Natural killer cell treated with Interleukin-12 subunit alpha and Interleukin-12 subunit beta and Interleukin-15 and Interleukin-18, amount 100 ng/mL, for 72 hours (primary cell): Measurements from ENCODE around the gene RNASE8. TPM values are rescaled to one million over a fixed set of nuclear protein-coding genes. Genes with fewer than 3 reads are reported as not detected.

ENCODE experiments used
- ATAC-seq, 2 donors: fragments of 150-1000 bp; cut with Tn5 transposase in 1 of 2; sonication (Bioruptor Pico), chemical (Tn5 transposase) in 1 of 2; 2 replicates each; pipeline ENCODE4 v1.10.0; 2021
- DNase-seq: peaks from one replicate; pipeline ENCODE4 v3.0.0; 2022; ENCODE audit warnings: low spot score
- H3K27ac Mint-ChIP-seq, 2 donors: 1 replicate in 1 of 2; 2 replicates in 1 of 2; pipeline ENCODE4 v1.8.0; 2022; ENCODE audit warnings: mixed read lengths in 2 of 2, mild to moderate bottlenecking in 1 of 2, moderate library complexity in 1 of 2
- H3K27me3 Mint-ChIP-seq, 2 donors: 1 replicate in 1 of 2; 2 replicates in 1 of 2; pipeline ENCODE4 v1.8.0; 2022; ENCODE audit warnings: mixed read lengths in 2 of 2
- H3K36me3 Mint-ChIP-seq: one replicate; pipeline ENCODE4 v1.8.0; 2022; ENCODE audit warnings: mixed read lengths
- H3K4me1 Mint-ChIP-seq, 2 donors: 1 replicate in 1 of 2; 2 replicates in 1 of 2; pipeline ENCODE4 v1.8.0; 2022; ENCODE audit warnings: low read depth in 2 of 2, mixed read lengths in 2 of 2, mild to moderate bottlenecking in 1 of 2
- H3K4me3 Mint-ChIP-seq: one replicate; pipeline ENCODE4 v1.8.0; 2022; ENCODE audit warnings: mixed read lengths
- H3K9me3 Mint-ChIP-seq: 2 replicates; pipeline ENCODE4 v1.8.0; 2022; ENCODE audit warnings: mixed read lengths
- total RNA-seq, 2 donors: library from RNA; stranded (reverse); gene quantifications; one replicate each; pipeline ENCODE4 v1.2.3, GENCODE V29; 2022

Gene RNASE8
- total RNA-seq, 2 donors from 2014 or later = not detected

DNA sequence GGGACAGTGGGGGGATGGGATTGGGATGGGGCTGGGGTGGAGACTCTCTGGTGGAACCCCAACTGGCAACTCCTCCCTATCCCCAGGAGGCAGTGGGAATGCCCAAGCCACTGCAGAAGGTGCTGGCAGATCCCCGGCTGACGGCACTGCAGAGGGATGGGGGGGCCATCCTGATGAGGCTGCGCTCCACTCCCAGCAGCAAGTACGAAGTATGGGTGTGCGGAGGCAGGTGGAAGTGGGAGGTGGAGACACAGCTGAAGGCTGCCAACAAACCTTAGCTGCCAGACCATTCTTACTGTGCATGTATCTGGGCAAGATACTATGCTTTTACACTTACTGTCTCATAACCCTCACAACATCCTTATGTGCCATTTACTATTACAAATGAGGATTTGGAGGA, 20.7 kb downstream of the RNASE8 start:
- no peaks in the 10 kb centered on the region for H3K4me1 Mint-ChIP-seq
- H3K27ac Mint-ChIP-seq = no peak overlapping the region
- H3K4me3 Mint-ChIP-seq = no peak overlapping the region
- no peaks in the 10 kb centered on the region for H3K9me3 Mint-ChIP-seq
- H3K36me3 Mint-ChIP-seq = no peaks in the 10 kb centered on the region
- ATAC-seq (no peak), DNase-seq (no peak)
- peaks cover 5 to 11% of the 10 kb centered on the region in 2 donors for H3K27me3 Mint-ChIP-seq

DNA sequence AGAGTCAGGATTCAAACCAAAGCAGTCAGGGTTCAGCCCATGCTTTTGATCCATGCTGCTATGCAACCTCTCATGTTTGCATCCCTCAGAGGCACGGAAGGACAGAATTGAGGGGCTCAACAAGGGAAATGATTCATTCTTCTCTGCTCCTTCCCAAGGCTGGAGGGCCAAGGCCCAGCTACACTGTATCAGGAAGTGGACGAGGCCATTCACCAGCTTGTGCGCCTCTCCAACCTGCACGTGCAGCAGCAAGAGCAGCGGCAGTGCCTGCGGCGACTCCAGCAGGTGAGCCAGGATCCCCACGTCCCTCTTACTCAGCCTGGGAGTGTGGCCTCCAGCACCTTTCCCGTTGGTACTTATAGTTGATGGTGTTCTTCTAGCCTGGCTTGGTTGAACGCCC, 21.1 kb downstream of the RNASE8 start:
- Mint-ChIP-seq H3K4me3 (no peak overlapping the region), H3K4me1 (no peaks in the 10 kb centered on the region), H3K27me3 (peaks cover under 1 to 6% of the 10 kb centered on the region in 2 donors), H3K36me3 (no peaks in the 10 kb centered on the region), H3K27ac (no peak overlapping the region), H3K9me3 (no peaks in the 10 kb centered on the region)
- ATAC-seq (no peak), DNase-seq (no peak)

DNA sequence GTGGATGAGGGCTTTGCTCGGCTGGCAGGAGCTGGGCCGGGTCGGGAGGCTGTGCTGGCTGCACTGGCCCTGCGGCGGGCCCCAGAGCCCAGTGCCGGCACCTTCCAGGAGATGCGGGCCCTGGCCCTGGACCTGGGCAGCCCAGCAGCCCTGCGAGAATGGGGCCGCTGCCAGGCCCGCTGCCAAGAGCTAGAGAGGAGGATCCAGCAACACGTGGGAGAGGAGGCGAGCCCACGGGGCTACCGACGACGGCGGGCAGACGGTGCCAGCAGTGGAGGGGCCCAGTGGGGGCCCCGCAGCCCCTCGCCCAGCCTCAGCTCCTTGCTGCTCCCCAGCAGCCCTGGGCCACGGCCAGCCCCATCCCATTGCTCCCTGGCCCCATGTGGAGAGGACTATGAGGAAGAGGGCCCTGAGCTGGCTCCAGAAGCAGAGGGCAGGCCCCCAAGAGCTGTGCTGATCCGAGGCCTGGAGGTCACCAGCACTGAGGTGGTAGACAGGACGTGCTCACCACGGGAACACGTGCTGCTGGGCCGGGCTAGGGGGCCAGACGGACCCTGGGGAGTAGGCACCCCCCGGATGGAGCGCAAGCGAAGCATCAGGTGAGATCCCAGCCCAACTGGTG, 24.0 kb downstream of the RNASE8 start:
- Mint-ChIP-seq H3K36me3 (no peaks in the 10 kb centered on the region), H3K4me1 (peaks cover 6 to 7% of the 10 kb centered on the region in 2 donors), H3K4me3 (no peak overlapping the region), H3K9me3 (no peaks in the 10 kb centered on the region), H3K27me3 (peaks cover 0 to 6% of the 10 kb centered on the region in 2 donors), H3K27ac (no peak overlapping the region)
- DNase-seq = no peak
- ATAC-seq = no peak

DNA sequence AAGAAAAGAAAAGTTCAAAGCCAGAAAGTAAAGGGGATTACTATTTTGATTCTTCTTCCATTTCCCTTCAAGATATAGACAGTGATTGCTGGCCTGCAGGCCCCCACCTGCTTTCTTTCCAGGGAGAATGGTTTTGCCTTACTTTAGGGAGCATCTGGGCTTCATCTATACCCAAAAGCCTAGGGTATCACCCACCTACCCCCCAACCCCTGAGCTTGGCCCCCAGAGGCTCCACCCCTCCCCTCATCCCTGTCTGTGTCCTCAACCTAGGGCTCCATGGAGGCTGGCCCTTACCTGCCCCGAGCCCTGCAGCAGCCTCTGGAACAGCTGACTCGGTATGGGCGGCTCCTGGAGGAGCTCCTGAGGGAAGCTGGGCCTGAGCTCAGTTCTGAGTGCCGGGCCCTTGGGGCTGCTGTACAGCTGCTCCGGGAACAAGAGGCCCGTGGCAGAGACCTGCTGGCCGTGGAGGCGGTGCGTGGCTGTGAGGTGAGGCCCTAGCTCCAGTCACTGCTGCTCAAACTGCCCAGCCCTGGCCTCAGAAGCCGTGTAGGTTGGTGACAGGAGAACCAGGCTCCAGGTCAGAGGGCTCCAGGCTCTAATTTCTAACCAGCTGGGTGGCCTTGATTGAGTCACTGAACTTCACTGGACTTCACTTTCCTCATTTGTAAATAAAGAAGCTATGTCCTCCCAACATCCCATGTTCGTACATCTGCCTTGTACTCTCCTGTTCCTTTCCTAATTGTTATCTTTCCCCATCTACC, 26.1 kb downstream of the RNASE8 start:
- Mint-ChIP-seq H3K27ac (no peak overlapping the region), H3K9me3 (no peaks in the 10 kb centered on the region), H3K36me3 (no peaks in the 10 kb centered on the region), H3K4me3 (no peak overlapping the region), H3K27me3 (peaks cover 0 to 6% of the 10 kb centered on the region in 2 donors), H3K4me1 (peaks cover 17% of the 10 kb centered on the region in 2 donors)
- DNase-seq (no peak), ATAC-seq (no peak)

DNA sequence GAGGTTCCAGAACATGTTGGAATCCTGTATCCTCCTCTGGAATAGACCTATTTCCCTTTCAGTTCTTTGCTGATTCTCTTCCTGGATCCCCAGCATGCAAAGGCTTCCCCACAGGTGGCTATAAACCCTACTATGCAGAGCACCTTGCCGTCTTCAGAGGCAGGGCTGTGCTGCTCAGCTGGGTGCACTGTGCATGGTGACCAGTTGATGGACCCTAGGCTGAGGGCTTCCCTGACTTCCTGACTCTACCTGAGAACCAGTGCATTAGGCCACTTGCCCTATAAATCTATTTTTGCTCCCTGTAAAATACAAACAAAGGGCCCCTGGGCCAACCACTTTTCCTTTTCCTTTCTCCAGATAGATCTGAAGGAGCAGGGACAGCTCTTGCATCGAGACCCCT, 26.8 kb downstream of the RNASE8 start:
- Mint-ChIP-seq H3K27me3 (peaks cover 0 to 6% of the 10 kb centered on the region in 2 donors), H3K36me3 (no peaks in the 10 kb centered on the region), H3K9me3 (no peaks in the 10 kb centered on the region), H3K4me3 (no peak overlapping the region), H3K27ac (no peak overlapping the region), H3K4me1 (peaks cover 17% of the 10 kb centered on the region in 2 donors)
- ATAC-seq = no peak
- no peak for DNase-seq

DNA sequence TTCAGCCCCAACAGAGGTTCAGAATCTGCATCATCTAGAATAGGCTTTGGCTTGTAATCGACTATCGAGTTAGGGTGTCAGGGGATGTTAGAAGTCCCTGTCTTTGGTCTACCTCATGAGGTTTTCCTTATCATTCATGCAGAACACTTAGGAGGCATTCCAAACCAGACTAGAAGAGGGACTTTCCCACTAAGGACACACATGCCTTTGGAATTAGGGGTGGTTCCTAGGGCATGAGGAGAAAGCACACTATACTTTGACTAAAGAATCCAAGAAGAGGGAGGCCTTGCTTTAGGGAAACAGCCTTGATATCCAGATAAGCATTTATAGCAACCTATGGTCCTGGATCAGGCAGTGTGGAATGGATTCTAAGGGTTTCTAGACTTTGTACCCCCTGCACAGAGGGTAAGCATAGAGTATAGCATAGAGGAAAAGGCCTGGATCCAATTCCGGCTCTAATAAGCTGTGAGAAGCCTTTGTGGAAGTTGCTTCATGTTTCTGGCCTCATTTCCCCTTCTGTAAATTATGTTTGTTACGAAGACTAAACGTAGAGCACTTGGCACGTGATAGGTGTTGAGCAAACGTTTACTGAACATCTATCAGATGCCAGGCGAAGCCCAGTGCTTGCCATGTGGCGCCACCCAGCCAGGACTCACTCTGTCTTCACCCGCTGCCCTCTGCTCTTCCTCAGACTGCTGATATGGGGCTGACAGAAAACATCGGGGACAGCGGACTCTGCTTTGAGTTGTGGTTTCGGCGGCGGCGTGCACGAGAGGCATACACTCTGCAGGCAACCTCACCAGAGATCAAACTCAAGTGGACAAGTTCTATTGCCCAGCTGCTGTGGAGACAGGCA, 27.6 kb downstream of the RNASE8 start:
- Mint-ChIP-seq H3K36me3 (no peaks in the 10 kb centered on the region), H3K9me3 (no peaks in the 10 kb centered on the region), H3K27me3 (peaks cover 0 to 6% of the 10 kb centered on the region in 2 donors), H3K4me3 (no peak overlapping the region), H3K4me1 (peaks cover 17% of the 10 kb centered on the region in 2 donors), H3K27ac (peak overlapping the region in 1 of 2 donors; percentile 24)
- DNase-seq (no peak), ATAC-seq (no peak)

DNA sequence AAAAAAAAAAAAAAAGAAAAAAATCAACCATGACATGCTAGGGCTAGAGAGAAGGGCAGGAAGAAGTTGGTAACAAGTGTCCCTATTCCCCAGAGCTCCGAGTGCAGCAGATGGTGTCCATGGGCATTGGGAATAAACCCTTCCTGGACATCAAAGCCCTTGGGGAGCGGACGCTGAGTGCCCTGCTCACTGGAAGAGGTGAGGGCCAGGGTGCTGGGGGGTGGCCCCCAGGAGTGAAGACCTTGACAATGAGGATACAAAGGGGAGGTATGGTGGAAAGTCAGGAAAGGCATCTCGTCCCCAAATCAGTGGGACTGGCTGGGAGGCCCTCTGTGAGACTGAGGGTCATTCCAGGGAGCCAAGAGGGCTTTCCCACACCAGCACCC, 29.3 kb downstream of the RNASE8 start:
- peaks cover 17 to 22% of the 10 kb centered on the region in 2 donors for H3K4me1 Mint-ChIP-seq
- peak overlapping the region; percentile 24 to 40 for H3K27ac Mint-ChIP-seq
- ATAC-seq (no peak), DNase-seq (no peak)
- no peaks in the 10 kb centered on the region for H3K9me3 Mint-ChIP-seq
- H3K27me3 Mint-ChIP-seq = peaks cover 0 to 6% of the 10 kb centered on the region in 2 donors
- no peak overlapping the region for H3K4me3 Mint-ChIP-seq
- no peaks in the 10 kb centered on the region for H3K36me3 Mint-ChIP-seq

DNA sequence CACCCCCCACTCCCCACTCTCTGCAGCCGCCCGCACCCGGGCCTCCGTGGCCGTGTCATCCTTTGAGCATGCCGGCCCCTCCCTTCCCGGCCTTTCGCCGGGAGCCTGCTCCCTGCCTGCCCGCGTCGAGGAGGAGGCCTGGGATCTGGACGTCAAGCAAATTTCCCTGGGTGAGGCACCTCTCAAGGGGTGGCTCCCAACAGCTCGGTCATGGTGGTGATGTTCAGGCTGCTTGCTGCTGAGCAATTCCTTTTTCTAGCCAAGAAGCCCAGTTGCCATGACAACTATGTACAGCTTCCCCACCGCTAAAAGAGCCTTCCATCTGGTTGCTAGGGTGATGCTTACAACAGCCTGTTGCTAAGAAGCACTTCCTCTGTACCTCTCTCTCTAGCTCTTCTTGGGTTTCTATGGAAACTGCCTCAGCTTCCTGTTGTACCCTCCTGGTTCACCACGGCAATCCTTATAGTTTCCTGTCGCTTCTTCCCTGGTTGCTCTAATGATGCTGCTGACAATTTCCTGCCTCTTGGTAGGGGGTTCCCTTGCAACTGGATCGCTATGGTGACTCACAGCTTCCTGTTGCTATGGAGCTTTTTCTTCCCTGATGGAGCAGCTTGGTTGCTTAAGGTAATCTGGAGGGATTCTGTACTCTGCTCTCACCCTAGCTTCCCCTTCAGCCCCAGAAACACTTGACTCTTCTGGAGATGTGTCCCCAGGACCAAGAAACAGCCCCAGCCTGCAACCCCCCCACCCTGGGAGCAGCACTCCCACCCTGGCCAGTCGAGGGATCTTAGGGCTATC, 29.9 kb downstream of the RNASE8 start:
- Mint-ChIP-seq H3K4me1 (peaks cover 19 to 23% of the 10 kb centered on the region in 2 donors), H3K36me3 (no peaks in the 10 kb centered on the region), H3K27ac (peak overlapping the region in 1 of 2 donors; percentile 38), H3K27me3 (peaks cover 0 to 6% of the 10 kb centered on the region in 2 donors), H3K9me3 (no peaks in the 10 kb centered on the region), H3K4me3 (no peak overlapping the region)
- DNase-seq (no peak), ATAC-seq (peak; percentile 78 to 82)

DNA sequence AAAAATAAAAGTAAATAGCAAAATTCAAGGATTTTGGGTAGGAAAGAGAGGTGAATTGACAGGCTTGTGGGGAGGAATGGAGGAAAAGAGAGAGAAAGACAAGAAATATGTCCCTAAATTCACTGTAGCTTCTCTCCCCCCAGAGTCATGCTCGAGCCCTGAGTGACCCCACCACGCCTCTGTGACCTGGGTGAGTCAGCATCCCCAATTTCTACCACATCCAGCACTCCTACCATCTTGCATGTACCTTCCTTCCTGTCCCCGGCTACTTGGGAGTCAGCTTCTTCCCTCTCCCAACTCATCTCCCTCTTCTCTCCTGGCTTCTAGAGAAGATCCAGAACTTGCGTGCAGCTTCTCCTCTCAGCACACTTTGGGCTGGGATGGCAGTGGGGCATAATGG, 31.1 kb downstream of the RNASE8 start:
- ATAC-seq = no peak
- Mint-ChIP-seq H3K27ac (peak overlapping the region in 1 of 2 donors; percentile 43), H3K9me3 (no peaks in the 10 kb centered on the region)

DNA sequence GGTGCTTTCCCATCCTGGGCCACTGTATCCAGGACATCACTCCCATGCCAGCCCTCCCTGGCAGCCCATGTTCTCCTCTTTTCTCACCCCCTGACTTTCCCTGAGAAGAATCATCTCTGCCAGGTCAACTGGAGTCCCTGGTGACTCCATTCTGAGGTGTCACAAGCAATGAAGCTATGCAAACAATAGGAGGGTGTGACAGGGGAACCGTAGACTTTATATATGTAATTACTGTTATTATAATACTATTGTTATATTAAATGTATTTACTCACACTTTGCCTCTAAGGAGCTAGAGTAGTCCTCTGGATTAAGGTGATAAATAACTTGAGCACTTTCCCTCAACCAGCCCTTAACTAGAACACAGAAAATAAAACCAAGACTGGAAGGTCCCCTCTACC, 31.6 kb downstream of the RNASE8 start:
- ATAC-seq = no peak
- Mint-ChIP-seq H3K4me1 (peaks cover 27 to 28% of the 10 kb centered on the region in 2 donors), H3K27ac (peak overlapping the region in 1 of 2 donors; percentile 43), H3K9me3 (no peaks in the 10 kb centered on the region), H3K27me3 (peaks cover 0 to 2% of the 10 kb centered on the region in 2 donors), H3K36me3 (no peaks in the 10 kb centered on the region), H3K4me3 (no peak overlapping the region)
- no peak for DNase-seq

More for the DNA sequence above, 31.1 kb downstream of the RNASE8 start:
- no peak for DNase-seq
- Mint-ChIP-seq H3K27me3 (peaks cover 0 to 4% of the 10 kb centered on the region in 2 donors), H3K4me1 (peaks cover 27 to 28% of the 10 kb centered on the region in 2 donors), H3K4me3 (no peak overlapping the region), H3K36me3 (no peaks in the 10 kb centered on the region)

DNA sequence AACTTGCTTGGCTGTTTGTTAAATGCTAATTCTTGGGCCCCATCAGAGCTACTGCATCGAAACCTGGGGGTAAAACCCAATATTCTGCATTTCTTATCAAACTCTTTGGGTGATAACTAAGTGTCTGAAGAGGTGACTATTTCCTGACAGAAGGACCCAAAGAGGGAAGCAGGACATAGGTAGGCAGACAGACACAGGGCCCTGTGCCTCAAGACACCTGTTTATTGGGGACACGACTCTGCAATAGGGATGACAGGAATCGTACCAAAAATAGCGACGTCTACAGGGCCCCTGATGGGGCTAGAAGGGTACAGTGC, 32.2 kb downstream of the RNASE8 start:
- no peaks in the 10 kb centered on the region for H3K27me3 Mint-ChIP-seq
- no peak for DNase-seq
- no peak overlapping the region for H3K27ac Mint-ChIP-seq
- H3K4me3 Mint-ChIP-seq = no peak overlapping the region
- ATAC-seq = no peak
- no peaks in the 10 kb centered on the region for H3K36me3 Mint-ChIP-seq
- peaks cover 27 to 28% of the 10 kb centered on the region in 2 donors for H3K4me1 Mint-ChIP-seq
- H3K9me3 Mint-ChIP-seq = no peaks in the 10 kb centered on the region

DNA sequence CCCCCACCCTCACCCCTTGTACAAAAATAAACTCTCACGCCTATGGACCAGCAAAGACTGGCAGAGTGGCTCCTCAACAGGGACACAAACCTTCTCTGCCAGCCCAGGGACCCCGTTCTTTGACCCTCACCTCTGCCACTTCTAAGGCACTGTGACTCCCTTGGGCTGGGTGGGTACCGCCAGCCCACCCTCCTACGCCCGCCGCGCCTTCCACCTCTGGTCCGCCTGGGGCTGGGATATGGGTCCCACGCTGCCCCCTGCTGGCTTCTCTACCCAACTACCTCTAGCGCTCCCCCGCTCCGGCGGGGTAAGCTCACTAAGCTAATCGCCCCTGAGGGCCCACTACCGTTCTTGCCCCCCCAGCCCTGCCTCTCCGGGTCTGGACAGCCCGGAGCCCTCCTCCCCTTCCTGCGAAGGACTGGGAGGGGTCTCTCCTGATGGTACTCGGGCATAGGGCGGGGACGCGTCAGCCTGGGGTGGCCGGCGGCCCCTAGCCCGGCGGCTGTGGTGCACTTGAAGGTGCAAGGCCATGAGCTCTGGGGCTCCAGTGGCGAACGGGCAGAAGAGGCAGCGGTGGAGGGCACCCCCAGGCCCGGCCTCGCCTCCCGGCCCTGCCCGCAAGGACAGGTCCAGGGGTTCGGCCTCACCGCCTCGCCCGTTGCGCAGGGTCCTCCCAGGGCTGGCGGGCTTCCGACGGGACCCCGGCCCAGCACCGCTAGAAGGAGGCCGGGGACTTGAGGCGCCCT, 32.7 kb downstream of the RNASE8 start:
- Mint-ChIP-seq H3K9me3 (no peaks in the 10 kb centered on the region), H3K27ac (no peak overlapping the region), H3K27me3 (no peaks in the 10 kb centered on the region), H3K4me3 (no peak overlapping the region), H3K36me3 (no peaks in the 10 kb centered on the region), H3K4me1 (peaks cover 27 to 28% of the 10 kb centered on the region in 2 donors)
- no peak for ATAC-seq
- DNase-seq = no peak
